GM06990 (cell line): ENCODE data around the gene MIEN1.

Experiments used
- DNase-seq: peaks from one replicate; pipeline ENCODE4 v3.0.0-alpha.2; 2011; ENCODE audit not compliant: insufficient read length; ENCODE audit errors: extremely low read depth
- H3K27me3 ChIP-seq: replicated peaks from 2 replicates; pipeline ENCODE4 v1.6.0; 2011; ENCODE audit warnings: low read length; ENCODE audit not compliant: control insufficient read depth, insufficient read depth
- H3K36me3 ChIP-seq: 2 replicates; pipeline ENCODE4 v1.5.1; 2011; ENCODE audit warnings: low read length; ENCODE audit not compliant: control insufficient read depth, insufficient read depth
- H3K4me3 ChIP-seq: replicated peaks from 2 replicates; pipeline ENCODE4 v1.5.1; 2011; ENCODE audit warnings: low read depth, mild to moderate bottlenecking, control low read depth, low read length
- CTCF ChIP-seq: IDR thresholded peaks from 2 replicates; pipeline ENCODE4 v1.5.1; 2011; ENCODE audit warnings: low read length, control low read depth, mild to moderate bottlenecking, inconsistent platforms; ENCODE audit not compliant: insufficient read depth, poor library complexity, severe bottlenecking

MIEN1 gene

GRCh38 chr17:39704821-39705551 lies 25.3 kb downstream of the MIEN1 start:
- no peaks in the 10 kb centered on the region for H3K36me3 ChIP-seq
- DNase-seq: no peak
- no peak for TF ChIP-seq CTCF
- no peak overlapping the region for H3K4me3 ChIP-seq
- H3K27me3 ChIP-seq: no peaks in the 10 kb centered on the region

- TF ChIP-seq CTCF: no peak
- no peaks in the 10 kb centered on the region for H3K36me3 ChIP-seq
- no peak overlapping the region for H3K4me3 ChIP-seq
- H3K27me3 ChIP-seq: no peaks in the 10 kb centered on the region; the same call in 1 of the 2 replicates
- DNase-seq: no peak
These were observed 26.4 kb downstream of the MIEN1 start for GRCh38 chr17:39703913-39704312.

GRCh38 chr17:39702901-39703893 lies 27.1 kb downstream of the MIEN1 start:
- Histone ChIP-seq H3K36me3 (no peaks in the 10 kb centered on the region), H3K4me3 (no peak overlapping the region), H3K27me3 (no peaks in the 10 kb centered on the region; the same call in 1 of the 2 replicates)
- no peak for DNase-seq
- no peak for TF ChIP-seq CTCF

- no peak overlapping the region for H3K4me3 ChIP-seq
- no peaks in the 10 kb centered on the region; the same call in 1 of the 2 replicates for H3K27me3 ChIP-seq
- TF ChIP-seq CTCF: no peak
- H3K36me3 ChIP-seq: no peaks in the 10 kb centered on the region
- no peak for DNase-seq
These were observed 28.4 kb downstream of the MIEN1 start for GRCh38 chr17:39701784-39702422.

- Histone ChIP-seq H3K36me3 (no peaks in the 10 kb centered on the region), H3K27me3 (no peaks in the 10 kb centered on the region; the same call in 1 of the 2 replicates), H3K4me3 (no peak overlapping the region)
- DNase-seq: no peak
- TF ChIP-seq CTCF: no peak
These were observed 29.1 kb downstream of the MIEN1 start for GRCh38 chr17:39701012-39701783.
